Activated CD8-positive, alpha-beta T cell treated with anti-CD3 and anti-CD28 coated beads for 36 hours (primary cell): ENCODE data around the gene DDX1. TPM values are rescaled to one million over a fixed set of nuclear protein-coding genes. Genes with fewer than 3 reads are reported as not detected.
"Not testable (repeated sequence)": the region's sequence is repeated elsewhere in the genome, so short reads cannot be mapped to it uniquely, and the experiment has no call there.

Source experiments
- ATAC-seq: fragments of 200-7000 bp; cut with Tn5 transposase; one replicate; pipeline ENCODE4 v1.10.0; 2021; ENCODE audit warnings: mild to moderate bottlenecking, moderate library complexity
- CTCF ChIA-PET: fragments of 350-600 bp; sonication (Branson Sonifier 250); formaldehyde crosslinking; loops from one replicate; lab custom pipeline; 2021; ENCODE audit warnings: antibody characterized with exemption; lab: Charles Lee
- POLR2A ChIA-PET: fragments of 350-600 bp; sonication (Branson Sonifier 250); formaldehyde crosslinking; loops from one replicate; lab custom pipeline; 2021; ENCODE audit warnings: antibody characterized with exemption; lab: Charles Lee
- DNase-seq: peaks from one replicate; pipeline ENCODE4 v3.0.0-alpha.2; 2020
- H3K27ac Mint-ChIP-seq: one replicate; pipeline ENCODE4 v1.8.0; 2021; ENCODE audit warnings: mild to moderate bottlenecking, mixed read lengths
- H3K27me3 Mint-ChIP-seq: one replicate; pipeline ENCODE4 v1.8.0; 2021; ENCODE audit warnings: mixed read lengths
- H3K36me3 Mint-ChIP-seq: one replicate; pipeline ENCODE4 v1.8.0; 2021; ENCODE audit warnings: low read depth, mixed read lengths
- H3K4me1 Mint-ChIP-seq: one replicate; pipeline ENCODE4 v1.8.0; 2021; ENCODE audit warnings: low read depth, mixed read lengths
- H3K4me3 Mint-ChIP-seq: one replicate; pipeline ENCODE4 v1.8.0; 2021; ENCODE audit warnings: mild to moderate bottlenecking, moderate library complexity, mixed read lengths
- H3K9me3 Mint-ChIP-seq: one replicate; pipeline ENCODE4 v1.8.0; 2021; ENCODE audit warnings: mixed read lengths
- CTCF ChIP-seq: fragments of 200-600 bp; IDR thresholded peaks from one replicate; pipeline ENCODE4 v1.8.0; 2022; ENCODE audit warnings: antibody characterized with exemption, mild to moderate bottlenecking
- intact Hi-C: fragments of 100-400 bp; cut with micrococcal nuclease; formaldehyde crosslinking; loops from one replicate; pipeline ENCODE4 v1.10.0; 2022
- total RNA-seq, 2 experiments: library from RNA; stranded (reverse); gene quantifications; one replicate each; pipeline ENCODE4 v1.2.3, GENCODE V29; 2021

DDX1 gene
- total RNA-seq: 10 to 100 TPM; 90.3 to 92.5 TPM

- DNase-seq (peak; percentile 84), ATAC-seq (peak; percentile 97)
- no peak for TF ChIP-seq CTCF
- ChIA-PET POLR2A (interaction anchor here (0.7 to 3.1 kb wide), 9 partner anchors 10 to 416 kb away, joined by 3 to 17 read pairs (median 4); partner anchors contain the start of gene NBAS), CTCF (interaction anchor here (1.5 to 2.2 kb wide), 3 partner anchors 10 to 45 kb away, joined by 4 to 13 read pairs (median 6); no protein-coding TSS in a partner anchor)
- peak within 1 kb of the TSS; percentile 93 for H3K27ac Mint-ChIP-seq
- peaks cover 36% of the 10 kb centered on the region for H3K4me1 Mint-ChIP-seq
- intact Hi-C loops: no loop called here
- no peaks in the 10 kb centered on the region for H3K9me3 Mint-ChIP-seq
- H3K27me3 Mint-ChIP-seq: no peaks in the 10 kb centered on the region
- H3K36me3 Mint-ChIP-seq: peaks cover 34% of the 10 kb centered on the region
- peak within 1 kb of the TSS; percentile 86 for H3K4me3 Mint-ChIP-seq
These were observed at the start of gene DDX1 for GRCh38 chr2:15591692-15592463. DDX1 (plus strand) TSS chr2:15591868; CDS start chr2:15591934, 66 bp downstream.

GRCh38 chr2:15542269-15542668 is 49.4 kb upstream of the DDX1 start:
- H3K4me1 Mint-ChIP-seq, DNase-seq, H3K27me3 Mint-ChIP-seq, H3K27ac Mint-ChIP-seq, H3K4me3 Mint-ChIP-seq, H3K9me3 Mint-ChIP-seq, intact Hi-C loops, H3K36me3 Mint-ChIP-seq, CTCF ChIA-PET, ATAC-seq, POLR2A ChIA-PET: not testable (repeated sequence)

GRCh38 chr2:15543053-15543452 is 48.6 kb upstream of the DDX1 start:
- Mint-ChIP-seq H3K4me3 (no peak overlapping the region), H3K36me3 (peaks cover 9% of the 10 kb centered on the region), H3K9me3 (no peaks in the 10 kb centered on the region), H3K27me3 (no peaks in the 10 kb centered on the region), H3K4me1 (no peaks in the 10 kb centered on the region), H3K27ac (no peak overlapping the region)
- DNase-seq (no peak), ATAC-seq (no peak)
- intact Hi-C loops: no loop called here
- ChIA-PET POLR2A (no interaction called here), CTCF (interaction anchor here (0.8 kb wide), 1 partner anchor 10 kb away, joined by 3 read pairs; no protein-coding TSS in a partner anchor)
- TF ChIP-seq CTCF: no peak

GRCh38 chr2:15543541-15543940 is 48.1 kb upstream of the DDX1 start:
- Mint-ChIP-seq H3K9me3 (no peaks in the 10 kb centered on the region), H3K36me3 (peaks cover 7% of the 10 kb centered on the region), H3K27me3 (no peaks in the 10 kb centered on the region), H3K4me3 (no peak overlapping the region), H3K27ac (no peak overlapping the region), H3K4me1 (no peaks in the 10 kb centered on the region)
- CTCF ChIA-PET: interaction anchor here (0.8 kb wide), 1 partner anchor 9 kb away, joined by 3 read pairs; no protein-coding TSS in a partner anchor
- ATAC-seq (no peak), DNase-seq (no peak)
- POLR2A ChIA-PET: no interaction called here
- intact Hi-C loops: no loop called here
- TF ChIP-seq CTCF: no peak

- Mint-ChIP-seq H3K4me3 (no peak overlapping the region), H3K27ac (no peak overlapping the region), H3K27me3 (no peaks in the 10 kb centered on the region), H3K9me3 (no peaks in the 10 kb centered on the region), H3K36me3 (peaks cover 9% of the 10 kb centered on the region), H3K4me1 (no peaks in the 10 kb centered on the region)
- no peak for TF ChIP-seq CTCF
- intact Hi-C loops: no loop called here
- ChIA-PET CTCF (no interaction called here), POLR2A (no interaction called here)
- ATAC-seq (no peak), DNase-seq (no peak)
These were observed 47.4 kb upstream of the DDX1 start for GRCh38 chr2:15544227-15544626.
